Measurements from ENCODE around the gene IDH2. TPM values are rescaled to one million over a fixed set of nuclear protein-coding genes. Genes with fewer than 3 reads are reported as not detected.

IDH2 gene
- total and polyA plus RNA-seq, 4 donors, result 149 to 339 (median 298) TPM

GRCh38 chr15:90106522-90107117 lies 4.4 kb upstream of the IDH2 start (continued):
- TF ChIP-seq TAF1 (conservative IDR thresholded peaks at IDR 0.05) (no peak), NR2F2 (IDR thresholded peaks at IDR 0.05) (no peak)

- Histone ChIP-seq H3K9me3 (ENCODE audit: control insufficient read depth in 4 of 4, low read length in 3 of 4) (no peaks in the 10 kb centered on the region), H3K36me3 (ENCODE audit: control insufficient read depth in 4 of 4, insufficient read depth in 3 of 4, low read depth in 1 of 4, low read length in 3 of 4) (no peaks in the 10 kb centered on the region), H3K4me3 (ENCODE audit: low read depth in 1 of 3, low read length in 3 of 3) (no peak overlapping the region), H3K27me3 (ENCODE audit: control insufficient read depth in 4 of 4, insufficient read depth in 4 of 4, low read length in 3 of 4) (no peaks in the 10 kb centered on the region), H3K9ac (ENCODE audit: low read depth in 1 of 2, low read length in 2 of 2) (no peak overlapping the region), H3K4me1 (ENCODE audit: control insufficient read depth in 4 of 4, insufficient read depth in 4 of 4, low read length in 3 of 4) (peaks cover under 1 to 28% (median 11%) of the 10 kb centered on the region in 4 donors), H3K27ac (ENCODE audit: low read depth in 1 of 2, low read length in 2 of 2) (peak overlapping the region in 1 of 2 donors; percentile 98)
- 92% methylated on average over 7 of the region's 7 CpGs for WGBS
- DNase-seq (ENCODE audit: low spot score), result no peak
- no peak for TF ChIP-seq RAD21 (IDR thresholded peaks at IDR 0.05)
- TF ChIP-seq TAF1 (conservative IDR thresholded peaks at IDR 0.05), result no peak
- no peak for TF ChIP-seq JUND (IDR thresholded peaks at IDR 0.05)
Observed at GRCh38 chr15:90105521-90105920, 3.3 kb upstream of the IDH2 start.

GRCh38 chr15:90104551-90104950 lies 2.3 kb upstream of the IDH2 start:
- Histone ChIP-seq H3K27me3 (ENCODE audit: control insufficient read depth in 4 of 4, insufficient read depth in 4 of 4, low read length in 3 of 4) (no peaks in the 10 kb centered on the region), H3K36me3 (ENCODE audit: control insufficient read depth in 4 of 4, insufficient read depth in 3 of 4, low read depth in 1 of 4, low read length in 3 of 4) (no peaks in the 10 kb centered on the region), H3K4me3 (ENCODE audit: low read depth in 1 of 3, low read length in 3 of 3) (peak overlapping the region in 2 of 3 donors; percentile 18 to 24), H3K9me3 (ENCODE audit: control insufficient read depth in 4 of 4, low read length in 3 of 4) (no peaks in the 10 kb centered on the region), H3K27ac (ENCODE audit: low read depth in 1 of 2, low read length in 2 of 2) (peak overlapping the region; percentile 96 to 98), H3K9ac (ENCODE audit: low read depth in 1 of 2, low read length in 2 of 2) (peak overlapping the region in 1 of 2 donors; percentile 65), H3K4me1 (ENCODE audit: control insufficient read depth in 4 of 4, insufficient read depth in 4 of 4, low read length in 3 of 4) (peaks cover 5 to 38% (median 18%) of the 10 kb centered on the region in 4 donors)
- WGBS, result 29% methylated on average over 4 of the region's 4 CpGs
- peak; percentile 54 to 62 for TF ChIP-seq HNF4A (conservative IDR thresholded peaks at IDR 0.05)
- peak in 1 of 2 donors; percentile 25 for TF ChIP-seq JUND (IDR thresholded peaks at IDR 0.05)
- no peak for TF ChIP-seq NR2F2 (IDR thresholded peaks at IDR 0.05)
- peak; percentile 74 for TF ChIP-seq MAX (IDR thresholded peaks at IDR 0.05)
- TF ChIP-seq RXRA (IDR thresholded peaks at IDR 0.05), result peak; percentile 62 to 81
- TF ChIP-seq TAF1 (conservative IDR thresholded peaks at IDR 0.05), result peak; percentile 50
- peak; percentile 12 to 54 for TF ChIP-seq RAD21 (IDR thresholded peaks at IDR 0.05)
- peak; percentile 72 for TF ChIP-seq ZBTB33 (IDR thresholded peaks at IDR 0.05)
- TF ChIP-seq SP1 (IDR thresholded peaks at IDR 0.05), result peak; percentile 83
- TF ChIP-seq FOXA2 (IDR thresholded peaks at IDR 0.05), result peak; percentile 50
- no peak for TF ChIP-seq HNF4G (IDR thresholded peaks at IDR 0.05)
- no peak for TF ChIP-seq CTCF (IDR thresholded peaks at IDR 0.05; ENCODE audit: low read depth, low read length, missing input control)
- no peak for TF ChIP-seq ATF3 (IDR thresholded peaks at IDR 0.05)
- TF ChIP-seq GABPA (IDR thresholded peaks at IDR 0.05 in 1 of 2, conservative IDR thresholded peaks at IDR 0.05 in 1 of 2), result no peak
- peak; percentile 86 for TF ChIP-seq YY1 (IDR thresholded peaks at IDR 0.05)
- peak; percentile 65 for TF ChIP-seq REST (IDR thresholded peaks at IDR 0.05)
- no peak for DNase-seq (ENCODE audit: low spot score)

Data from liver (tissue), 9 donors.